Measurements from ENCODE around the gene SLC6A11.

Gene SLC6A11

DNA sequence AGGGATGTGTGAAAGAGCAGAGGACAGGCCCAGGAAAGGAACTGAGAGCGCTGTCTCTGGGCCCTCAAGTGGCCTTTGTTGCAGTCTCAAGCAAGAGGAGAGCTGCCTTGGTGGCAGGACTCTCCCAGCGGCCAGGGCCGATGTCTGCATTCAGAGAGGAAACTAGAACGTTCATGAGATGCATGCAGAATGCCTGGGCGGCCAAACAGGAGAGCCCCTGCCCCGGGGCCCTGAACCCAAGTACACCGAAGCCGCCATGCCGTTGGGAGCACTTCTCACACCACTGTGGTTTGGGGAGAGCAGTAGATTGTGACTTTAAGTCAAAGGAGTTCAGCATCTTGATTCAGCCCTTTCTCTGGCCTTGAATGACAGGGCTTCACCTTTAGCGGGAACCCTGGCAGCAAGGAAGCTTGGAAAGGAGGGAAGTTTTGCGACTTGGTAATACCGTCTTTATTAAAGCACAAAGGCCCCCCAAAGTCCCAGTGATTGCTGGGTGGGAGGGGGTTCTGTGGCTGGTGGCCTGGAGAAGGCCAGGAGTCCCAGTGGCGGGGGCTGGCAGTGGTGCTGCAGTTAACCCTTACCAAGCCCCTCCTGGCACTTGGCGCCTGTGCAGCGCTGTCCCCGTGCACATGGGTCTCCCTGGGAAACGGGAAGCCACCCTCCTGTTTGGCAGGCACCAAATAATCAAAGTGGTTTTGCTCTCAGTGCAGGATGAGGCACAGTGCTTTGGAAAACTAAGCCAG lies 36.2 kb downstream of the SLC6A11 start:
- Histone ChIP-seq H3K27me3 (ENCODE audit: insufficient read depth, poor library complexity, severe bottlenecking) (no peaks in the 10 kb centered on the region), H3K4me1 (ENCODE audit: insufficient read depth, poor library complexity, severe bottlenecking) (no peaks in the 10 kb centered on the region), H3K36me3 (ENCODE audit: low read depth) (no peaks in the 10 kb centered on the region), H3K4me3 (ENCODE audit: severe bottlenecking) (no peak overlapping the region), H3K27ac (ENCODE audit: poor library complexity, severe bottlenecking) (no peak overlapping the region), H3K9me3 (ENCODE audit: severe bottlenecking) (no peaks in the 10 kb centered on the region)
- TF ChIP-seq, protein P1, sequence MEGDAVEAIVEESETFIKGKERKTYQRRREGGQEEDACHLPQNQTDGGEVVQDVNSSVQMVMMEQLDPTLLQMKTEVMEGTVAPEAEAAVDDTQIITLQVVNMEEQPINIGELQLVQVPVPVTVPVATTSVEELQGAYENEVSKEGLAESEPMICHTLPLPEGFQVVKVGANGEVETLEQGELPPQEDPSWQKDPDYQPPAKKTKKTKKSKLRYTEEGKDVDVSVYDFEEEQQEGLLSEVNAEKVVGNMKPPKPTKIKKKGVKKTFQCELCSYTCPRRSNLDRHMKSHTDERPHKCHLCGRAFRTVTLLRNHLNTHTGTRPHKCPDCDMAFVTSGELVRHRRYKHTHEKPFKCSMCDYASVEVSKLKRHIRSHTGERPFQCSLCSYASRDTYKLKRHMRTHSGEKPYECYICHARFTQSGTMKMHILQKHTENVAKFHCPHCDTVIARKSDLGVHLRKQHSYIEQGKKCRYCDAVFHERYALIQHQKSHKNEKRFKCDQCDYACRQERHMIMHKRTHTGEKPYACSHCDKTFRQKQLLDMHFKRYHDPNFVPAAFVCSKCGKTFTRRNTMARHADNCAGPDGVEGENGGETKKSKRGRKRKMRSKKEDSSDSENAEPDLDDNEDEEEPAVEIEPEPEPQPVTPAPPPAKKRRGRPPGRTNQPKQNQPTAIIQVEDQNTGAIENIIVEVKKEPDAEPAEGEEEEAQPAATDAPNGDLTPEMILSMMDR (IDR thresholded peaks at IDR 0.05; ENCODE audit: poor library complexity, severe bottlenecking), result no peak
- DNase-seq (ENCODE audit: low spot score) (no peak), ATAC-seq (ENCODE audit: low read depth) (no peak)

DNA sequence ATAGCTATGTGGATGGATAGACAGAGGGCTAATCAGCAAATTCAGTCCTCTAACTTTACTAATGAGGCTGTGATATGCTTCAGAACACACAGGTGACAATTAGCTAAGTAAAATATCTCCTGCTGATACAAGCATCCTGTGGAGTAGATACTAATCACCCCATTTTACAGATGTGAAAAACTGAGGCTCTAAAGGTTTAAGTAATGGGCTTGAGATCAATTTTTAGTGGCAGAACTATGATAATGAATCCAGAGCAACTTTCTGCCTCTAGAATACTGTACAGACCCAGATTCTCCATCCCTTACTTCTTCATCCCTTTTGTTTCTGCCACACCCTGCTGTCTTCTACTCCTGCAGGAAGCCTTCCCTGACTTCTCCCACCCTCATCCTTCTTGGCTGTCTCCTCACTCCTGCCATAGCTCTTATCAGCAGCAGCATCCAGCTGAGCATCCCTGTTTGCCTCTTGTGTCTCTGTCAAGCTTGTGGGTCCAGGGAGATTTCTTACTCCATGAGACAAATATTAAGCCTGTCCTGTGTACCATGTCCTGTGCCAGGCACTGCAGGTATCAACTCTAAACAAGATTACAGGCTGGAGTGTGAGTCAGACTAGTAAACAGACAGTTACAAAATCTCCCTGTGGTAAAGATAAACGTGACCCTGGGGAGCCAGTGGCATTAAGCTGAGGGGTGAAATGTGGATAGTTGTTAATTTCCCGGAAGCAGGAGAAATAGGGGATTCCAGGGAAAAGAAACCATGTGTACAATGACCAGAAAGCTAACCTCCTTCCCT lies 39.2 kb downstream of the SLC6A11 start:
- Histone ChIP-seq H3K36me3 (ENCODE audit: low read depth) (no peaks in the 10 kb centered on the region), H3K4me1 (ENCODE audit: insufficient read depth, poor library complexity, severe bottlenecking) (no peaks in the 10 kb centered on the region), H3K4me3 (ENCODE audit: severe bottlenecking) (no peak overlapping the region), H3K27me3 (ENCODE audit: insufficient read depth, poor library complexity, severe bottlenecking) (no peaks in the 10 kb centered on the region), H3K9me3 (ENCODE audit: severe bottlenecking) (no peaks in the 10 kb centered on the region), H3K27ac (ENCODE audit: poor library complexity, severe bottlenecking) (no peak overlapping the region)
- ATAC-seq (ENCODE audit: low read depth) (peak; percentile 44; the same call in 1 of the 3 replicates), DNase-seq (ENCODE audit: low spot score) (no peak)
- TF ChIP-seq, protein P1 (IDR thresholded peaks at IDR 0.05; ENCODE audit: poor library complexity, severe bottlenecking), result no peak

DNA sequence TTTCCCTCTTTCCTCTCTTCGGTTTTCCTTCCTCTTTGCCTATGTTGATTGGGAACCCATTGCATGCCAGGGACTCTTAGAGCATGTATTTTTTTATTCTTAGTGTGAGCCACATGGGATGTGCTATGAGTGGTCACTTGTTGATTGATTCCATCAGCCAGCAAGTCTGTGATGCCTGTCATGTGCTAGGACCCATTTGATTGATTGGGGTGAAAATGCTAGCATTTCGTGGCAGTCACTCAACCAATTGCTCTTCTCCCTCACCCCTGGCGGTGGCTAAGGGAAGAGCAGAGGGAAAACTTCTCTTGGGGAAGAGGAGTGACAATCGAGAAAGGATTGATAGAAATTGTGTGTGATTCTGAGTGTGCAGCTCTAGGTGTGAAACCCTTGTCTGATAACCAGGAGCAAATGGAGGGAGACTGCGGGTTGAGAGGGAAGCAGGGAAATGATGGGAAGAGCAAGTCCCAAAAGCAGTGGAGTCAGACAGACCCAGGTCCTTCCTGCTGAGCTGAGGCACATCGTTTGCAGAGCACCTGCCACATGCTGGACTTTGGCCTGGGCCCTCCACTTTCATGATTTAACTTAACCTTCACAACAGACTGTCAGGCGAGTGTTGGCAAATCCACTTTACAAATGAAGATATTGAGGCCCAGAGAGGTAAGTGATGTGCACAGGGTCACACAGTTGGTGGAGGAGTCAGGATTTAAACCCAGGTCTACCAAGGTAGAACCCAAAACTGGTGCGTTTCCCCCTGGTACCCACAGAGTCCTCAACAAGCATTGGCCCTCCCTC lies 40.0 kb downstream of the SLC6A11 start:
- no peak for DNase-seq (ENCODE audit: low spot score)

DNA sequence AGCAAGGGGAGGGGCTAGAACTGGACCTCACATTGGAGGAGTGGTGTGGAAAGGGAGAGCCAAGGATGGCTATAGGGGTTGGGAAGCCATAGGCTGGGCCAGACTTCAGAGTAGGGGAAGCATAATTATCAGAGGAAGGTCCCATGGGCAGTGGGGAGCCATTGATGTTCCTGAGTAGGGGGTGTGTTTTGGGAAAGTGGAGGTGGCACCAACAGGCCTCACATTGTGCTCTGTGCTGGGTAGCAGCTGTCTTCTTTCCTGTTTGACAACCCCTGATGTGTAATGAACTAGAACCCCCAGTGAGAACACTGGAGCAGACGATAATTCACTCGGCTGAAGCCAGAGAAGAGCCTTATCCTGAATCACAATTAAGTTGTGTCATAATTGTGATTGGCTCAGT lies 41.2 kb downstream of the SLC6A11 start:
- H3K4me1 ChIP-seq (ENCODE audit: insufficient read depth, poor library complexity, severe bottlenecking), result no peaks in the 10 kb centered on the region
- no peak for DNase-seq (ENCODE audit: low spot score)
- no peak overlapping the region for H3K27ac ChIP-seq (ENCODE audit: poor library complexity, severe bottlenecking)
- H3K27me3 ChIP-seq (ENCODE audit: insufficient read depth, poor library complexity, severe bottlenecking), result no peaks in the 10 kb centered on the region
- no peaks in the 10 kb centered on the region for H3K36me3 ChIP-seq (ENCODE audit: low read depth)
- no peaks in the 10 kb centered on the region for H3K9me3 ChIP-seq (ENCODE audit: severe bottlenecking)
- TF ChIP-seq, protein P1 (IDR thresholded peaks at IDR 0.05; ENCODE audit: poor library complexity, severe bottlenecking), result no peak
- no peak overlapping the region for H3K4me3 ChIP-seq (ENCODE audit: severe bottlenecking)
- ATAC-seq (ENCODE audit: low read depth), result no peak

More for the DNA sequence above, 40.0 kb downstream of the SLC6A11 start:
- Histone ChIP-seq H3K9me3 (ENCODE audit: severe bottlenecking) (no peaks in the 10 kb centered on the region), H3K27ac (ENCODE audit: poor library complexity, severe bottlenecking) (no peak overlapping the region), H3K36me3 (ENCODE audit: low read depth) (no peaks in the 10 kb centered on the region), H3K4me3 (ENCODE audit: severe bottlenecking) (no peak overlapping the region), H3K27me3 (ENCODE audit: insufficient read depth, poor library complexity, severe bottlenecking) (no peaks in the 10 kb centered on the region), H3K4me1 (ENCODE audit: insufficient read depth, poor library complexity, severe bottlenecking) (no peaks in the 10 kb centered on the region)
- TF ChIP-seq, protein P1 (IDR thresholded peaks at IDR 0.05; ENCODE audit: poor library complexity, severe bottlenecking), result peak; percentile 21
- ATAC-seq (ENCODE audit: low read depth), result no peak

Data from RWPE2 (cell line).